HepG2 (cell line): ENCODE results near the gene GADD45G. TPM values are rescaled to one million over a fixed set of nuclear protein-coding genes. Genes with fewer than 3 reads are reported as not detected.

Experiments used
- FOXA3 ChIP-seq: IDR thresholded peaks from 2 replicates; pipeline ENCODE4 v1.6.1; 2016; ENCODE audit warnings: missing genetic modification reagents, missing compliant biosample characterization
- IRF2 ChIP-seq: IDR thresholded peaks from 2 replicates; pipeline ENCODE4 v1.6.1; 2018; ENCODE audit warnings: missing genetic modification reagents, missing compliant biosample characterization
- IRX3 ChIP-seq: sonication (generic); formaldehyde crosslinking; IDR thresholded peaks from 2 replicates; pipeline ENCODE4 v1.8.1; 2023; ENCODE audit warnings: mild to moderate bottlenecking, low read depth, missing genetic modification reagents, borderline replicate concordance
- MYC ChIP-seq: sonication (generic); formaldehyde crosslinking; IDR thresholded peaks from 2 replicates; pipeline ENCODE4 v1.9.0; 2021; ENCODE audit warnings: missing genetic modification reagents, borderline replicate concordance
- PITX1 ChIP-seq: sonication (generic); formaldehyde crosslinking; IDR thresholded peaks from 2 replicates; pipeline ENCODE4 v1.5.1; 2020; ENCODE audit warnings: mild to moderate bottlenecking, missing genetic modification reagents
- SMAD9 ChIP-seq: sonication (generic); formaldehyde crosslinking; IDR thresholded peaks from 2 replicates; pipeline ENCODE4 v1.5.1; 2020; ENCODE audit warnings: mild to moderate bottlenecking, missing genetic modification reagents
- SMYD3 ChIP-seq: sonication (generic); formaldehyde crosslinking; IDR thresholded peaks from 2 replicates; pipeline ENCODE4 v1.8.1; 2023; ENCODE audit warnings: mild to moderate bottlenecking, missing genetic modification reagents
- TAF15 ChIP-seq: fragments of 200-400 bp; formaldehyde crosslinking; IDR thresholded peaks from one replicate; pipeline ENCODE4 v1.6.1; 2018; ENCODE audit warnings: mild to moderate bottlenecking, low read depth, low read length; ENCODE audit not compliant: poor library complexity, severe bottlenecking
- ZKSCAN1 ChIP-seq: fragments of 150-350 bp; IDR thresholded peaks from 2 replicates; pipeline ENCODE4 v1.6.1; 2014; ENCODE audit warnings: low read length
- ZMYM4 ChIP-seq: sonication (generic); formaldehyde crosslinking; IDR thresholded peaks from 2 replicates; pipeline ENCODE4 v1.8.1; 2023; ENCODE audit warnings: mild to moderate bottlenecking, missing genetic modification reagents
- ZNF563 ChIP-seq: sonication (generic); formaldehyde crosslinking; IDR thresholded peaks from 2 replicates; pipeline ENCODE4 v1.8.0; 2022; ENCODE audit warnings: mild to moderate bottlenecking, moderate library complexity, missing genetic modification reagents
- ZNF777 ChIP-seq: sonication (generic); formaldehyde crosslinking; IDR thresholded peaks from 2 replicates; pipeline ENCODE4 v1.4.0; 2020; ENCODE audit warnings: missing genetic modification reagents
- polyA plus RNA-seq, 8 experiments: library from polyadenylated mRNA; depleted of rRNA in 3 of 8; stranded (reverse) in 7 of 8; unstranded in 1 of 8; fragments of >200 nt; fragmentation: Illumina TruSeq in 4 of 8; extraction: Trizol in 4 of 8; gene quantifications; 2 replicates each; pipeline versions ENCODE4 v1.2.1 to v1.2.3, GENCODE V29; 2011 to 2016; ENCODE audit warnings: low read depth in 4 of 8, missing spikeins in 1 of 8, mixed read lengths in 1 of 8; ENCODE audit not compliant: insufficient read depth in 1 of 8
- total RNA-seq, 5 experiments: library from RNA; depleted of rRNA; stranded (reverse); fragments of >200 nt; fragmentation: Illumina TruSeq; extraction: Trizol; gene quantifications; 2 replicates each; pipeline ENCODE4 v1.2.3, GENCODE V29; 2016; ENCODE audit warnings: low read depth in 1 of 5
- TF ChIP-seq, protein P1 (sequence below): sonication (generic); formaldehyde crosslinking; conservative IDR thresholded peaks from 2 replicates; pipeline ENCODE4 v1.4.0; 2020; ENCODE audit warnings: mild to moderate bottlenecking, missing genetic modification reagents, moderate library complexity
- TF ChIP-seq, protein P2 (sequence below): sonication (generic); formaldehyde crosslinking; IDR thresholded peaks from 2 replicates; pipeline ENCODE4 v1.5.1; 2020; ENCODE audit warnings: mild to moderate bottlenecking, moderate library complexity, missing genetic modification reagents
- TF ChIP-seq, protein P3 (sequence below): sonication (generic); formaldehyde crosslinking; conservative IDR thresholded peaks from 2 replicates; pipeline ENCODE4 v1.8.1; 2023; ENCODE audit warnings: missing genetic modification reagents
- TF ChIP-seq, protein P4 (sequence below): sonication (generic); formaldehyde crosslinking; IDR thresholded peaks from 2 replicates; pipeline ENCODE4 v1.4.0; 2020; ENCODE audit warnings: missing genetic modification reagents, borderline replicate concordance
- TF ChIP-seq, protein P5 (sequence below): sonication (generic); formaldehyde crosslinking; IDR thresholded peaks from 2 replicates; pipeline ENCODE4 v1.4.0; 2020; ENCODE audit warnings: missing genetic modification reagents

The GADD45G gene
- total and polyA plus RNA-seq, 2 of the 13 experiments (the other 11 are each of a cell fraction or from before 2014, with no cell fraction given) = not detected

DNA sequence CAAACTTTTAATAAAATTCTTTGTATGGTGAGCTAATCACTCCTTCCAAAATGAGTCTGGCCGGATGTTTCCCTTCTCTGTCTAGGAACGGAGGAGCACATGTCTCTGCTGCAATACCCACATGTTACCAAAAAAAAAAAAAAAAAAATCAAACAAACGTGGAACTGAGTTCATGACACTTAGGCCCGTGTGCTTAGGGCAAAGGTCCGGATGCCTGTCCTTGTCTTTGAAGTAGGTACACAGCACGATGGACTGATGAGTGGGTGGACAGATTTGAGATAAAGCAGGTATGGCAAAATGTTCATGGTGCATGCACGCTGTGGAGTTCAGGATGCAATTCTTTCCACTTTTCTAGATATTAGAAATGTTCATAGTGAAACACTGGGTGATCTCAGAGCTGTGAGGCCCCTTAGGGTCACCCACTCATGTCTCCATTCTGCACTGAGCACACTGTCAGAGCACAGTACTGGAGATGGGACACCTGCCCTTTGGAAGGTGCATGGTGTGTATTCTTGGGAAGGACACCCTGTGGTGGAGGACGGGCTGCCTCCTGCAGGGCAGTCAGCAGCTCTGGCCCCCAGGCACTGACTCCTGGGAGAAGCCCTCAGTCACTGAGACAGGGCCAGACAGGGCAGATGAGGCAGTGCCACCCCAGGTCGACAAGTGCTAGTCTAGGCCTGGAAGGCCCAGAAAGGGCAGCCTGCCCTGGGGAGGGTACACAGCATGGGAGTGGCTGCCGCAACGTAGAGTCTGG is 43.6 kb downstream of the GADD45G start (continued):
- TF ChIP-seq, protein P1, sequence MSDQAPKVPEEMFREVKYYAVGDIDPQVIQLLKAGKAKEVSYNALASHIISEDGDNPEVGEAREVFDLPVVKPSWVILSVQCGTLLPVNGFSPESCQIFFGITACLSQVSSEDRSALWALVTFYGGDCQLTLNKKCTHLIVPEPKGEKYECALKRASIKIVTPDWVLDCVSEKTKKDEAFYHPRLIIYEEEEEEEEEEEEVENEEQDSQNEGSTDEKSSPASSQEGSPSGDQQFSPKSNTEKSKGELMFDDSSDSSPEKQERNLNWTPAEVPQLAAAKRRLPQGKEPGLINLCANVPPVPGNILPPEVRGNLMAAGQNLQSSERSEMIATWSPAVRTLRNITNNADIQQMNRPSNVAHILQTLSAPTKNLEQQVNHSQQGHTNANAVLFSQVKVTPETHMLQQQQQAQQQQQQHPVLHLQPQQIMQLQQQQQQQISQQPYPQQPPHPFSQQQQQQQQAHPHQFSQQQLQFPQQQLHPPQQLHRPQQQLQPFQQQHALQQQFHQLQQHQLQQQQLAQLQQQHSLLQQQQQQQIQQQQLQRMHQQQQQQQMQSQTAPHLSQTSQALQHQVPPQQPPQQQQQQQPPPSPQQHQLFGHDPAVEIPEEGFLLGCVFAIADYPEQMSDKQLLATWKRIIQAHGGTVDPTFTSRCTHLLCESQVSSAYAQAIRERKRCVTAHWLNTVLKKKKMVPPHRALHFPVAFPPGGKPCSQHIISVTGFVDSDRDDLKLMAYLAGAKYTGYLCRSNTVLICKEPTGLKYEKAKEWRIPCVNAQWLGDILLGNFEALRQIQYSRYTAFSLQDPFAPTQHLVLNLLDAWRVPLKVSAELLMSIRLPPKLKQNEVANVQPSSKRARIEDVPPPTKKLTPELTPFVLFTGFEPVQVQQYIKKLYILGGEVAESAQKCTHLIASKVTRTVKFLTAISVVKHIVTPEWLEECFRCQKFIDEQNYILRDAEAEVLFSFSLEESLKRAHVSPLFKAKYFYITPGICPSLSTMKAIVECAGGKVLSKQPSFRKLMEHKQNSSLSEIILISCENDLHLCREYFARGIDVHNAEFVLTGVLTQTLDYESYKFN = peak; percentile 94
- TF ChIP-seq SMYD3 (CRISPR knock-in tag) (peak; percentile 82; the same call in 1 of the 2 replicates), IRX3 (CRISPR knock-in tag) (0 out of 2 replicates have a peak, but pooled peaks have one; percentile 38), ZNF563 (CRISPR knock-in tag) (peak; percentile 21; the same call in 1 of the 2 replicates), TAF15 (no peak), IRF2 (CRISPR knock-in tag) (peak; percentile 73), ZNF777 (CRISPR knock-in tag) (no peak), FOXA3 (CRISPR knock-in tag) (peak; percentile 93), MYC (CRISPR knock-in tag) (peak; percentile 77; the same call in 1 of the 2 replicates), ZKSCAN1 (no peak), ZMYM4 (CRISPR knock-in tag) (peak; percentile 69), PITX1 (CRISPR knock-in tag) (peak; percentile 89), SMAD9 (no peak)
- TF ChIP-seq, protein P2, sequence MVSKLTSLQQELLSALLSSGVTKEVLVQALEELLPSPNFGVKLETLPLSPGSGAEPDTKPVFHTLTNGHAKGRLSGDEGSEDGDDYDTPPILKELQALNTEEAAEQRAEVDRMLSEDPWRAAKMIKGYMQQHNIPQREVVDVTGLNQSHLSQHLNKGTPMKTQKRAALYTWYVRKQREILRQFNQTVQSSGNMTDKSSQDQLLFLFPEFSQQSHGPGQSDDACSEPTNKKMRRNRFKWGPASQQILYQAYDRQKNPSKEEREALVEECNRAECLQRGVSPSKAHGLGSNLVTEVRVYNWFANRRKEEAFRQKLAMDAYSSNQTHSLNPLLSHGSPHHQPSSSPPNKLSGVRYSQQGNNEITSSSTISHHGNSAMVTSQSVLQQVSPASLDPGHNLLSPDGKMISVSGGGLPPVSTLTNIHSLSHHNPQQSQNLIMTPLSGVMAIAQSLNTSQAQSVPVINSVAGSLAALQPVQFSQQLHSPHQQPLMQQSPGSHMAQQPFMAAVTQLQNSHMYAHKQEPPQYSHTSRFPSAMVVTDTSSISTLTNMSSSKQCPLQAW (CRISPR knock-in tag) = 0 out of 2 replicates have a peak, but pooled peaks have one; percentile 38
- TF ChIP-seq, protein P3, sequence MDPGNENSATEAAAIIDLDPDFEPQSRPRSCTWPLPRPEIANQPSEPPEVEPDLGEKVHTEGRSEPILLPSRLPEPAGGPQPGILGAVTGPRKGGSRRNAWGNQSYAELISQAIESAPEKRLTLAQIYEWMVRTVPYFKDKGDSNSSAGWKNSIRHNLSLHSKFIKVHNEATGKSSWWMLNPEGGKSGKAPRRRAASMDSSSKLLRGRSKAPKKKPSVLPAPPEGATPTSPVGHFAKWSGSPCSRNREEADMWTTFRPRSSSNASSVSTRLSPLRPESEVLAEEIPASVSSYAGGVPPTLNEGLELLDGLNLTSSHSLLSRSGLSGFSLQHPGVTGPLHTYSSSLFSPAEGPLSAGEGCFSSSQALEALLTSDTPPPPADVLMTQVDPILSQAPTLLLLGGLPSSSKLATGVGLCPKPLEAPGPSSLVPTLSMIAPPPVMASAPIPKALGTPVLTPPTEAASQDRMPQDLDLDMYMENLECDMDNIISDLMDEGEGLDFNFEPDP (CRISPR knock-in tag) = 0 out of 2 replicates have a peak, but pooled peaks have one; percentile 46
- TF ChIP-seq, protein P4, sequence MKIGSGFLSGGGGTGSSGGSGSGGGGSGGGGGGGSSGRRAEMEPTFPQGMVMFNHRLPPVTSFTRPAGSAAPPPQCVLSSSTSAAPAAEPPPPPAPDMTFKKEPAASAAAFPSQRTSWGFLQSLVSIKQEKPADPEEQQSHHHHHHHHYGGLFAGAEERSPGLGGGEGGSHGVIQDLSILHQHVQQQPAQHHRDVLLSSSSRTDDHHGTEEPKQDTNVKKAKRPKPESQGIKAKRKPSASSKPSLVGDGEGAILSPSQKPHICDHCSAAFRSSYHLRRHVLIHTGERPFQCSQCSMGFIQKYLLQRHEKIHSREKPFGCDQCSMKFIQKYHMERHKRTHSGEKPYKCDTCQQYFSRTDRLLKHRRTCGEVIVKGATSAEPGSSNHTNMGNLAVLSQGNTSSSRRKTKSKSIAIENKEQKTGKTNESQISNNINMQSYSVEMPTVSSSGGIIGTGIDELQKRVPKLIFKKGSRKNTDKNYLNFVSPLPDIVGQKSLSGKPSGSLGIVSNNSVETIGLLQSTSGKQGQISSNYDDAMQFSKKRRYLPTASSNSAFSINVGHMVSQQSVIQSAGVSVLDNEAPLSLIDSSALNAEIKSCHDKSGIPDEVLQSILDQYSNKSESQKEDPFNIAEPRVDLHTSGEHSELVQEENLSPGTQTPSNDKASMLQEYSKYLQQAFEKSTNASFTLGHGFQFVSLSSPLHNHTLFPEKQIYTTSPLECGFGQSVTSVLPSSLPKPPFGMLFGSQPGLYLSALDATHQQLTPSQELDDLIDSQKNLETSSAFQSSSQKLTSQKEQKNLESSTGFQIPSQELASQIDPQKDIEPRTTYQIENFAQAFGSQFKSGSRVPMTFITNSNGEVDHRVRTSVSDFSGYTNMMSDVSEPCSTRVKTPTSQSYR (CRISPR knock-in tag) = peak; percentile 67
- TF ChIP-seq, protein P5, sequence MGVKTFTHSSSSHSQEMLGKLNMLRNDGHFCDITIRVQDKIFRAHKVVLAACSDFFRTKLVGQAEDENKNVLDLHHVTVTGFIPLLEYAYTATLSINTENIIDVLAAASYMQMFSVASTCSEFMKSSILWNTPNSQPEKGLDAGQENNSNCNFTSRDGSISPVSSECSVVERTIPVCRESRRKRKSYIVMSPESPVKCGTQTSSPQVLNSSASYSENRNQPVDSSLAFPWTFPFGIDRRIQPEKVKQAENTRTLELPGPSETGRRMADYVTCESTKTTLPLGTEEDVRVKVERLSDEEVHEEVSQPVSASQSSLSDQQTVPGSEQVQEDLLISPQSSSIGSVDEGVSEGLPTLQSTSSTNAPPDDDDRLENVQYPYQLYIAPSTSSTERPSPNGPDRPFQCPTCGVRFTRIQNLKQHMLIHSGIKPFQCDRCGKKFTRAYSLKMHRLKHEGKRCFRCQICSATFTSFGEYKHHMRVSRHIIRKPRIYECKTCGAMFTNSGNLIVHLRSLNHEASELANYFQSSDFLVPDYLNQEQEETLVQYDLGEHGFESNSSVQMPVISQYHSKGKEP (CRISPR knock-in tag) = no peak
